ENCODE measurements around the gene BRCA1. TPM values are rescaled to one million over a fixed set of nuclear protein-coding genes. Genes with fewer than 3 reads are reported as not detected.
"Not testable (repeated sequence)": the region's sequence is repeated elsewhere in the genome, so short reads cannot be mapped to it uniquely, and the experiment has no call there.

Gene BRCA1
- 88.1 and 93.3 TPM in 2 replicates for total RNA-seq

DNA sequence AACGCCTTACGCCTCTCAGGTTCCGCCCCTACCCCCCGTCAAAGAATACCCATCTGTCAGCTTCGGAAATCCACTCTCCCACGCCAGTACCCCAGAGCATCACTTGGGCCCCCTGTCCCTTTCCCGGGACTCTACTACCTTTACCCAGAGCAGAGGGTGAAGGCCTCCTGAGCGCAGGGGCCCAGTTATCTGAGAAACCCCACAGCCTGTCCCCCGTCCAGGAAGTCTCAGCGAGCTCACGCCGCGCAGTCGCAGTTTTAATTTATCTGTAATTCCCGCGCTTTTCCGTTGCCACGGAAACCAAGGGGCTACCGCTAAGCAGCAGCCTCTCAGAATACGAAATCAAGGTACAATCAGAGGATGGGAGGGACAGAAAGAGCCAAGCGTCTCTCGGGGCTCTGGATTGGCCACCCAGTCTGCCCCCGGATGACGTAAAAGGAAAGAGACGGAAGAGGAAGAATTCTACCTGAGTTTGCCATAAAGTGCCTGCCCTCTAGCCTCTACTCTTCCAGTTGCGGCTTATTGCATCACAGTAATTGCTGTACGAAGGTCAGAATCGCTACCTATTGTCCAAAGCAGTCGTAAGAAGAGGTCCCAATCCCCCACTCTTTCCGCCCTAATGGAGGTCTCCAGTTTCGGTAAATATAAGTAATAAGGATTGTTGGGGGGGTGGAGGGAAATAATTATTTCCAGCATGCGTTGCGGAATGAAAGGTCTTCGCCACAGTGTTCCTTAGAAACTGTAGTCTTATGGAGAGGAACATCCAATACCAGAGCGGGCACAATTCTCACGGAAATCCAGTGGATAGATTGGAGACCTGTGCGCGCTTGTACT, at the start of gene BRCA1:
BRCA1 (minus strand) TSS at position 232 of the 834 bp plus-strand sequence. CDS start 1,268 bp downstream, outside the sequence.
- no peaks in the 10 kb centered on the region for H3K27me3 Mint-ChIP-seq
- peaks cover 33% of the 10 kb centered on the region for H3K36me3 Mint-ChIP-seq (ENCODE audit: low read depth)
- peak within 1 kb of the TSS; percentile 99 for H3K27ac Mint-ChIP-seq
- H3K9me3 Mint-ChIP-seq = no peaks in the 10 kb centered on the region
- H3K4me3 Mint-ChIP-seq = peak within 1 kb of the TSS; percentile 100
- intact Hi-C loops (cut with micrococcal nuclease) = loop anchor here (1.0 to 10.0 kb wide), 6 partner anchors 45 to 190 kb away; partner anchors contain the start of genes PTGES3L, RND2, RPL27 and RUNDC1
- DNase-seq = peak; percentile 99
- peaks cover 29% of the 10 kb centered on the region for H3K4me1 Mint-ChIP-seq

DNA sequence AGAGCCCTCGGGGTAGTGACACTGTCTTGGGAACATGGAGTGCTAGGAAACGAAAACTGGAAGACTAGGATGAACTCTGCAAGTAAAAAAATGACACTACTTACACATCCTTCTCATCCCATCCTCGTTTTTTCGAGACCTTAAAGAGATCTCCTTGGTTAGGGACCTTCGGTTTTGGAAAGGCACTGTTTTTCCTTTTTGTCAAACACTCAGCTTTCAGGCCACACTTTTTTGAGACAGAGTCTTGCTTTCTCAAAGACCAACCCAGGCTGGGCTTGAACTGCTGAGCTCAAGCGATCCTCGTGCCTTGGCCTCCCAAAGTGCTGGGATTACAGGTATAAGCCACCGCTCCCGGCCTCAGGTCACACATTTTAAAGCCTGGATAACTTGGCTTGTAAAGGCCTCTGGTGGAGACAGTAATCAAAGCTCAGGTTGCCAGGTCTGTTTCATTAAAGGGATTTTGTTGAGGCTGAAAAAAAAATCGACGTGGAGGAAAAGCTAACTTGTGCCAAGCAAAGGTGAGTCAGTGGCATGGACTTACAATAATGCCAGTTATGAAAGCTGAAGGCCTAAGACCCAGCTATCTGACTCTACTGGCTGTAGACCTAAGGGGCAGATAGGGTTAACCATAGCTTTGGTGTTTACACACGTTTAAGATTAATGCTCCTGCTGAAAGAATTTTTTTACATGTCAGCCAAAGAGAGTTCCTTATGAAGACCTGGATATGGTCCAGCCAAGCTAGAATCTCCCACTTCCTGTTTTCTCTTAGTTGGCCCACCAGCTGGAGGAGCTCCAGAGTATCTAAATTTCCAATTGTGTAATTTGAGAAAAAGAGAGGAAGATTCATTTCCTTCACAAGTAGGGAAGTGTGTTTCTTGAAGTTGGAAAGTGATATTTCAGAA, 46.7 kb upstream of the BRCA1 start:
- Mint-ChIP-seq H3K36me3 (ENCODE audit: low read depth) (peaks cover 22% of the 10 kb centered on the region), H3K4me3 (no peak overlapping the region), H3K4me1 (peaks cover 34% of the 10 kb centered on the region), H3K27ac (no peak overlapping the region), H3K9me3 (no peaks in the 10 kb centered on the region), H3K27me3 (no peaks in the 10 kb centered on the region)
- intact Hi-C loops (cut with micrococcal nuclease) = loop anchor here (1.0 kb wide), 1 partner anchor 148 kb away; no protein-coding TSS in a partner anchor
- DNase-seq = peak; percentile 72

DNA sequence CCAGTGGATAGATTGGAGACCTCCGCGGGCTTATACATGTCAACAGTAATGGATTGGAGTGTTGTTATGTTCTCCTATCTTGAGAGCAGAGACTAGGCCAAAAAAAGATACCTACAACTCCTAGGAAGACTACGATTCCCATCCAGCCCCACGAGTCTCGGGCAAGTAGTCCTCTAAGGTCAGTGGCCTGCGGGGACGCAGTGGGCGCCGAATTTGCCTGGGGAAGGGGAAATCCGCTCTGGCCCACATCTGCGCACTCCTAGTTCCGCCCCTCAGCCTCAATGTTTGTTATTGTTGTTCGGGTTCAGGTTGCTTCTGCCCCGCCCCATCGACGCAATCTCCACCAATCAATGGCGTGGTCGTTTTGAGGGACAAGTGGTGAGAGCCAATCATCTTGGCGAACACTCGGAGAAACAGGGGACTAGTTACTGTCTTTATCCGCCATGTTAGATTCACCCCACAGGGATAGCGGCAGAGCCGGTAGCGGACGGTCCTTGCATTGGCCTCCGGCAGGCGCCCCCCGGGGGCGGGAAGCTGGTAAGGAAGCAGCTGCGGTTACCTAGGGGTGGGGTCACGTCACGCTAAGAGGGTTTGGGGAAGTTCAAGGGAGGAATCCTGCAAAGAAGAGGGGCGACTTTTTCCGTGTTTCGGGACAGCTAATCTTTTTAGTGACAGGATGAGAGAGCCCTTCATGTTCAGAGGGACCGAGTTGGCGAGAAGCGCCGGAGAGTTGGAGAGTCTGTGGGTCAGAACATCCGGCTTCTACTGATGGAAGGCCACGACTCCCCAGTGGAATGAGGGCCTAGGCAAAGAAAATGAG, 45.8 kb upstream of the BRCA1 start, which contains the start of gene NBR1:
NBR1 (plus strand) TSS at position 449 of the 820 bp plus-strand sequence. CDS start 4,586 bp downstream, outside the sequence.
- Mint-ChIP-seq H3K4me3 (no peak within 1 kb of the TSS), H3K27me3 (no peaks in the 10 kb centered on the region), H3K36me3 (ENCODE audit: low read depth) (peaks cover 16% of the 10 kb centered on the region), H3K27ac (no peak within 1 kb of the TSS), H3K4me1 (peaks cover 30% of the 10 kb centered on the region), H3K9me3 (no peaks in the 10 kb centered on the region)
- intact Hi-C loops (cut with micrococcal nuclease) = loop anchor here (1.0 kb wide), 5 partner anchors 40 to 189 kb away; partner anchors contain the start of genes BRCA1 and TMEM106A
- peak; percentile 99 for DNase-seq

DNA sequence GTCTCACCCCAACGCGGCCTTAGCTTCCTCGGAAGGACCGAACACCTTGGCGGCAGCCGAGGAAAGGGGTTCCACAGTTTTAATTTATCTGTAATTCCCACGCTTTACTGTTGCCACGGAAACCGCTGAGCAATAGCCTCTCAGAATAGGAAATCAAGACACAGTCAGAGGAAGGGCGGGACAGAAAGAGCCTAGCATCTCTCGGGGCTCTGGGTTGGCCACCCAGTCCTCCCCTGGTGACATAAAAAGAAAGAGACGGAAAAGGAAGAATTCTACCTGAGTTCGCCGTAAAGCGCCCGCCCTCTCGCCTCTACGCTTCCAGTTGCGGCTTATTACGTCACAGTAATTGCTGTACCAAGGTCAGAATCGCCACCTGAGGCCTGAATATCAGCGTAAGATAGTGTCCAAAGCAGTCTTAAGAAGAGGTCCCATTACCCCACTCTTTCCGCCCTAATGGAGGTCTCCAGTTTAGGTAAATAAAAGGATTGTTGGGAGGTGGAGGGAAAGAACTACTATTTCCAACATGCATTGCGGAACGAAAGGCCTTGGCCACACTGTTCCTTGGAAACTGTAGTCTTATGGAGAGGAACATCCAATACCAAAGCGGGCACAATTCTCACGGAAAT, 45.1 kb upstream of the BRCA1 start:
- Mint-ChIP-seq H3K9me3 (no peaks in the 10 kb centered on the region), H3K36me3 (ENCODE audit: low read depth) (peaks cover 10% of the 10 kb centered on the region), H3K27me3 (no peaks in the 10 kb centered on the region), H3K4me3 (no peak overlapping the region), H3K27ac (no peak overlapping the region), H3K4me1 (peaks cover 24% of the 10 kb centered on the region)
- peak; percentile 96 for DNase-seq
- intact Hi-C loops (cut with micrococcal nuclease) = loop anchor here (1.0 kb wide), 4 partner anchors 41 to 190 kb away; partner anchors contain the start of genes BRCA1 and TMEM106A

DNA sequence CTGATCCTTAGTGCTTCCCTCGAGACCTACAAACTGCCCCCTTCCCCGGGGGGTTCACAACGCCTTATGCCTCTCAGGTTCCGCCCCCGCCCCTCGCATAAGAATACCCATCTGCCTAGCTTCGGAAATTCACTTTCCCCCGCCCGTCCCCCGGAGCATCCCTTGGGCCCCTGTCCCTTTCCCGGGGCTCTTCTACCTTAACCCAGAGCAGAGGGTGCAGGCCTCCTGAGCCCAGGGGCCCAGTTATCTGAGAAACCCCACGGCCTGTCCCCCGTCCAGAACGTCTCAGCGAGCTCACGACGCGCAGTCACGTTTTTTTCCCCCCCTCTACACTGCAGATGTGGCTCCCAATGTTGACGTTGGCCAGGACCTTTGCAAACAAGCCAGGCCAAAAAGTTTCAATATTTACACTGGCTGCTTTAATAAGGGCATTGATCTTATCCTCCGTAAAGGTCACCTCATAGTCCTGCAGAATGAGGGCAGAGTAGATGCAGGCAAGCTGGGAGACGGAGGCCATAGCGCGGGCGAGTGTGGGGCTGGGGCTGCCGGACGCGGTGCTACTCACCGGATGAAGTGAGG, 44.5 kb upstream of the BRCA1 start:
- intact Hi-C loops (cut with micrococcal nuclease) = loop anchor here (1.0 kb wide), 4 partner anchors 42 to 191 kb away; partner anchors contain the start of genes BRCA1 and TMEM106A
- Mint-ChIP-seq H3K27ac (no peak overlapping the region), H3K9me3 (no peaks in the 10 kb centered on the region), H3K27me3 (no peaks in the 10 kb centered on the region), H3K4me1 (peaks cover 21% of the 10 kb centered on the region), H3K4me3 (no peak overlapping the region), H3K36me3 (ENCODE audit: low read depth) (peaks cover 10% of the 10 kb centered on the region)
- peak; percentile 69 for DNase-seq

DNA sequence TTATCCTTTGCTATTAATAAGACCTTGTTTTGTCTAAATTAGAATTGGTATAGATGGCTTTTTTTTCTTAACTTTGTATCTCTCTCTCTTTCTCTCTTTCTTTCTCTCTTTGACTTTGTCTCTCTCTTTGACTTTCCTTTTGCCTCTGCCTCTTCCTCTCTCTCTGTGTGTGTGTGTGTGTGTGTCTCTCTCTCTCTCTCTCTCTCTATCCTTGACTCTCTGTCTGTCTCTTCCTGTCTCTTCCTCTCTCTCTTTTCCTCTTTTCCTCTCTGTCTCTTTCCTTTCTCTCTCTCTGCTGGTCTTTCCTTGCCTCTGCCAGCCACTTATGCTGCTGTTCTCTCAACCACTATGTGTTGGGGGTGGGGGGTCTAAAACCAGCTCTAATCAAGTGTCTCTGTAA, 40.8 kb upstream of the BRCA1 start:
- DNase-seq; H3K9me3 Mint-ChIP-seq; intact Hi-C loops (cut with micrococcal nuclease); H3K4me1 Mint-ChIP-seq; H3K27me3 Mint-ChIP-seq; H3K27ac Mint-ChIP-seq; H3K36me3 Mint-ChIP-seq (ENCODE audit: low read depth); H3K4me3 Mint-ChIP-seq: not testable (repeated sequence)

DNA sequence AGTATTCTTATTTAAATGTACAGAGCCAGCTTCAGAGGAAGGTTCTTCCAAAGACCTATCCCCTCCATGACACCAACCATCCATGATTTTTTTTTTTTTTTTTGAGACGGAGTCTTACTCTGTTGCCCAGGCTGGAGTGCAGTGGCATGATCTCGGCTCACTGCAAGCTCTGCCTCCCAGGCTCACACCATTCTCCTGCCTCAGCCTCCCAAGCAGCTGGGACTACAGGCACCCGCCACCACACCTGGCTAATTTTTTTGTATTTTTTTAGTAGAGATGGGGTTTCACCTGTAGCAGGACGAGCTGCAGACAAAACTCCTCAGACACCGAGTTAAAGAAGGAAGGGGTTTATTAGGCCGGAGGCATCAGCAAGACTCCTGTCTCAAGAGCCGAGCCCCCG, 34.8 kb upstream of the BRCA1 start:
- intact Hi-C loops (cut with micrococcal nuclease); H3K9me3 Mint-ChIP-seq; H3K36me3 Mint-ChIP-seq (ENCODE audit: low read depth); H3K27ac Mint-ChIP-seq; H3K4me1 Mint-ChIP-seq; H3K27me3 Mint-ChIP-seq; DNase-seq; H3K4me3 Mint-ChIP-seq: not testable (repeated sequence)

DNA sequence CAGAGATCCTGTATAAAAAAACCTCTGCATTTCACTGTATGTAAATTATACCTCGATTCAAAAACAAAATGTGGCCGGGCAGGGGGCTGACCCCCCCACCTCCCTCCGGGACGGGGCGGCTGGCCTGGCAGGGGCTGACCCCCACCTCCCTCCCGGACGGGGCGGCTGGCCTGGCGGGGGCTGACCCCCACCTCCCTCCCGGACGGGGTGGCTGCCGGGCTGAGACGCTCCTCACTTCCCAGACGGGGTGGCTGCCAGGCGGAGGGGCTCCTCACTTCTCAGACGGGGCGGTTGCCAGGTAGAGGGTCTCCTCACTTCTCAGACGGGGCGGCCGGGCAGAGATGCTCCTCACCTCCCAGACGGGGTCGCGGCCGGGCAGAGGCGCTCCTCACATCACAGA, 34.1 kb upstream of the BRCA1 start:
- H3K27ac Mint-ChIP-seq; DNase-seq; H3K27me3 Mint-ChIP-seq; H3K4me3 Mint-ChIP-seq; H3K4me1 Mint-ChIP-seq; H3K36me3 Mint-ChIP-seq (ENCODE audit: low read depth); H3K9me3 Mint-ChIP-seq; intact Hi-C loops (cut with micrococcal nuclease): not testable (repeated sequence)

DNA sequence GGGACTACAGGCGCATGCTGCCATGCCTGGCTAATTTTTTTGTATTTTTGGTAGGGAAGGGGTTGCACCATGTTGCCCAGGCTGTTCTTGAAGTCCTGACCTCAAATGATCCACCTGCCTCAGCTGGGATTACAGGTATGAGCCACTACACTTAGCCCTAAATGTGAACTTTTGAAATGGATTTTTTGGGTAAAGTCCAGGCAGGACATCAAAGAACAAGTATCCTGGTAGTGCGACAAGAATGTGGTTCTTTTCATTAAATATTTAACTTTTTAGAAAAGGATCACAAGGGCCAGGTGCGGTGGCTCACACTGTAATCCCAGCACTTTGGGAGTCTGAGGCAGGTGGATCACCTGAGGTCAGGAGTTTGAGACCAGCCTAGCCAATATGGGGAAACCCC, 30.5 kb upstream of the BRCA1 start:
- H3K4me1 Mint-ChIP-seq = no peaks in the 10 kb centered on the region
- H3K9me3 Mint-ChIP-seq = peaks cover 5% of the 10 kb centered on the region
- no peak overlapping the region for H3K27ac Mint-ChIP-seq
- no peak for DNase-seq
- H3K36me3 Mint-ChIP-seq (ENCODE audit: low read depth) = peaks cover 14% of the 10 kb centered on the region
- intact Hi-C loops (cut with micrococcal nuclease) = no loop called here
- no peaks in the 10 kb centered on the region for H3K27me3 Mint-ChIP-seq
- H3K4me3 Mint-ChIP-seq = no peak overlapping the region

DNA sequence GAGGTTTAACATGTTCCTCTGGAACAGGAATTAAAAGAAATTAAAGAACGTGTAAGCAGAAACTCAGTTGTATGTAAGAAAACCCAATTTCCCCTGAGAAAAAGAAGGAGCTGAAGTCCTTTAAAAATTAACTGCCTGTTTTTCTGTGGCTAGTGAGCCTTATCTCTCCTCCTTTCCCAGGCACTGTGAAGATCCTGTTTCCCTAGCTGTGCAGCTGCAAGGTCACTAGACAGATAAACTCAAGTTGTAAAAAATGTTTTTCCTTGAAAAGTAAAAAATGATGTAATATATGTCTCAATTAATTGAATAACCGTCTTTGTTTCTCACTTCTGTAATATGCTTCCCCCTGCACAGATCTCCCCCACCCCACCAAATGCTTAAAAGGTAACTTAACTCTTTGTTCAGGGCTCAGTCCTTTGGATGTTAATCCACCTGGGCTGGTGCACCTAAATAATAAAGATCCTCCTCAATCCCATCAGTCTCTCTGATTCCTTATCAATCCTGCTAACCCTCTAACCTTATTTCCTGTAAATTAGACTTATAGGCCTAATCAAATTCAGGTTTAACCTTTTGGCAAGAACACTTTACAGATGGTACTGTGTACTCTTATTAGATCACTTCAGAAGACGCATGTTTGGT, 28.2 kb upstream of the BRCA1 start:
- H3K27ac Mint-ChIP-seq; DNase-seq; H3K27me3 Mint-ChIP-seq; H3K9me3 Mint-ChIP-seq; H3K4me3 Mint-ChIP-seq; intact Hi-C loops (cut with micrococcal nuclease); H3K4me1 Mint-ChIP-seq: not testable (repeated sequence)
- peaks cover 16% of the 10 kb centered on the region for H3K36me3 Mint-ChIP-seq (ENCODE audit: low read depth)

DNA sequence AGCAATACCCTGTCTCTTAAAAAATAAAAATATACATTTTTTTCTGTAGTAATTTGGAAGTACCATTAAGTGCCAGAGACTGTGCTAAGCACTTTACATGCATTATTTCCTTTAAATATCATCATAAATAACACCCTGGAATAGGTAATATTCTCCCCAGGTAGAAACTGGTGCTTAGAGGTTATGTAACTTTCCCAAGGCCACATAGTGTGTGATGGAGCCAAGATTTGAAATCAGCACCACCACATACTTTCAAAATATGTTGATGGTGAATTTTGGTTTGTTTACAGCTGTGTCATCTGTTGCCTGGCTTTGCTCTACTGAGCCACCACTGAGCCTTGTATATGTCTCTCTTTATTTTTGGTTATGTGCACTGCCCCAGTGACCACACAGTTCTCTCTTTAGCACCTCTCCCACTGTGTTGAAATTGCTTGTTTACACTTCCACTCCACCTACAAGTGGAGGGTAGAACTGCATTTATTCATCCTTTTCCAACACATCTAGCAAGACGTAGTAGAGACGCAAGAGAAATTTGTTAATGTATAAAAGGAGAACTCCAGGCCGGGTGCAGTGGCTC, 26.8 kb upstream of the BRCA1 start:
- no peak for DNase-seq
- Mint-ChIP-seq H3K27me3 (no peaks in the 10 kb centered on the region), H3K4me3 (no peak overlapping the region), H3K27ac (no peak overlapping the region), H3K4me1 (no peaks in the 10 kb centered on the region), H3K9me3 (peaks cover 5% of the 10 kb centered on the region), H3K36me3 (ENCODE audit: low read depth) (peaks cover 14% of the 10 kb centered on the region)
- intact Hi-C loops (cut with micrococcal nuclease) = no loop called here

DNA sequence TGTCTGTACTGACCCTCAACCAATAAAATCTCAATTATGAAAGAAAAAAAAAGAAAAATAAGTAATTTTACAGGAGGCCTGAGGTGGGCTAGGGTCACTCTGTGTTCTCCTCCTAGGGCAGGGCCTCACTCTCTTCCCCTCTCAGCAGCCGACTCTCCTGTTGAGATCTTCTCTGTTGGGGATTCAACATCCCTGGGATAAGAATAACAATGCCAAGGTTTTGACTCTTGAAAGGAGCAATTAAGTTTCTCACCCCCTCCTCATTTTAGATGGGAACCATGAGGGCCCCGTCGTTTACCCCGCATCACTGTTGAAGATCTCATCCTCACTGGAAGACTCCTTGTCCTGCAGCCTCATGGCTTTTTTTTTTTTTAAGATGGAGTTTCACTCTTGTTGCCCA, 21.5 kb upstream of the BRCA1 start:
- Mint-ChIP-seq H3K4me1 (no peaks in the 10 kb centered on the region), H3K27ac (no peak overlapping the region), H3K36me3 (ENCODE audit: low read depth) (peaks cover 4% of the 10 kb centered on the region), H3K4me3 (no peak overlapping the region), H3K27me3 (no peaks in the 10 kb centered on the region), H3K9me3 (no peaks in the 10 kb centered on the region)
- DNase-seq = no peak
- intact Hi-C loops (cut with micrococcal nuclease) = no loop called here
